ENCODE results near the gene ENOX2.

ENOX2 gene

GRCh38 chrX:130810561-130810960 is 92.4 kb downstream of the ENOX2 start:
- Histone ChIP-seq H3K79me2 (ENCODE audit: insufficient read depth, low read length) (no peaks in the 10 kb centered on the region), H4K20me1 (ENCODE audit: insufficient read depth, low read length, poor library complexity, severe bottlenecking) (no peaks in the 10 kb centered on the region), H2AFZ (ENCODE audit: low read length) (no peak overlapping the region), H3K4me3 (ENCODE audit: low read length, poor library complexity, severe bottlenecking) (no peak overlapping the region), H3K4me1 (ENCODE audit: insufficient read depth, low read length, poor library complexity, severe bottlenecking) (no peaks in the 10 kb centered on the region), H3K9me3 (ENCODE audit: insufficient read depth, low read depth, low read length) (no peaks in the 10 kb centered on the region), H3F3A (ENCODE audit: low read depth) (no peaks in the 10 kb centered on the region), H3K9ac (ENCODE audit: low read depth, low read length, poor library complexity, severe bottlenecking) (no peak overlapping the region), H3K4me2 (ENCODE audit: low read depth, low read length, poor library complexity, severe bottlenecking) (no peak overlapping the region), H3K27me3 (ENCODE audit: insufficient read depth, low read length, poor library complexity, severe bottlenecking) (no peaks in the 10 kb centered on the region), H3K9me2 (replicated peaks; ENCODE audit: low read depth, low read length) (no peaks in the 10 kb centered on the region), H3K36me3 (ENCODE audit: insufficient read depth, low read length) (no peaks in the 10 kb centered on the region)
- no peak for TF ChIP-seq EZH2phosphoT487 (IDR thresholded peaks at IDR 0.05; ENCODE audit: borderline replicate concordance)
- no peak for TF ChIP-seq CTCF (conservative IDR thresholded peaks at IDR 0.05; ENCODE audit: low read length)

- Histone ChIP-seq H3K9ac (ENCODE audit: low read depth, low read length, poor library complexity, severe bottlenecking) (no peak overlapping the region), H3K9me2 (replicated peaks; ENCODE audit: low read depth, low read length) (no peaks in the 10 kb centered on the region), H3K9me3 (ENCODE audit: insufficient read depth, low read depth, low read length) (no peaks in the 10 kb centered on the region), H3K27me3 (ENCODE audit: insufficient read depth, low read length, poor library complexity, severe bottlenecking) (no peaks in the 10 kb centered on the region), H3K79me2 (ENCODE audit: insufficient read depth, low read length) (no peaks in the 10 kb centered on the region), H3K36me3 (ENCODE audit: insufficient read depth, low read length) (no peaks in the 10 kb centered on the region), H3F3A (ENCODE audit: low read depth) (no peaks in the 10 kb centered on the region), H3K4me1 (ENCODE audit: insufficient read depth, low read length, poor library complexity, severe bottlenecking) (no peaks in the 10 kb centered on the region), H3K4me2 (ENCODE audit: low read depth, low read length, poor library complexity, severe bottlenecking) (no peak overlapping the region), H4K20me1 (ENCODE audit: insufficient read depth, low read length, poor library complexity, severe bottlenecking) (no peaks in the 10 kb centered on the region), H2AFZ (ENCODE audit: low read length) (no peak overlapping the region), H3K4me3 (ENCODE audit: low read length, poor library complexity, severe bottlenecking) (no peak overlapping the region)
- TF ChIP-seq EZH2phosphoT487 (IDR thresholded peaks at IDR 0.05; ENCODE audit: borderline replicate concordance) (no peak), CTCF (conservative IDR thresholded peaks at IDR 0.05; ENCODE audit: low read length) (no peak)
Measured at GRCh38 chrX:130805903-130806302, 97.1 kb downstream of the ENOX2 start.

- no peaks in the 10 kb centered on the region for H3K36me3 ChIP-seq (ENCODE audit: insufficient read depth, low read length)
Measured at GRCh38 chrX:130803537-130803936, 99.5 kb downstream of the ENOX2 start.

More at GRCh38 chrX:130803537-130803936, 99.5 kb downstream of the ENOX2 start:
- Histone ChIP-seq H3F3A (ENCODE audit: low read depth) (no peaks in the 10 kb centered on the region), H3K4me2 (ENCODE audit: low read depth, low read length, poor library complexity, severe bottlenecking) (no peak overlapping the region), H3K9me3 (ENCODE audit: insufficient read depth, low read depth, low read length) (no peaks in the 10 kb centered on the region), H2AFZ (ENCODE audit: low read length) (no peak overlapping the region), H3K9ac (ENCODE audit: low read depth, low read length, poor library complexity, severe bottlenecking) (no peak overlapping the region), H3K27me3 (ENCODE audit: insufficient read depth, low read length, poor library complexity, severe bottlenecking) (no peaks in the 10 kb centered on the region), H3K79me2 (ENCODE audit: insufficient read depth, low read length) (no peaks in the 10 kb centered on the region), H3K4me3 (ENCODE audit: low read length, poor library complexity, severe bottlenecking) (no peak overlapping the region), H3K9me2 (replicated peaks; ENCODE audit: low read depth, low read length) (no peaks in the 10 kb centered on the region), H4K20me1 (ENCODE audit: insufficient read depth, low read length, poor library complexity, severe bottlenecking) (no peaks in the 10 kb centered on the region), H3K4me1 (ENCODE audit: insufficient read depth, low read length, poor library complexity, severe bottlenecking) (no peaks in the 10 kb centered on the region)
- no peak for TF ChIP-seq EZH2phosphoT487 (IDR thresholded peaks at IDR 0.05; ENCODE audit: borderline replicate concordance)
- no peak for TF ChIP-seq CTCF (conservative IDR thresholded peaks at IDR 0.05; ENCODE audit: low read length)
